Peyer's patch (tissue), 4 donors: ENCODE results near the gene ARMC2. TPM values are rescaled to one million over a fixed set of nuclear protein-coding genes. Genes with fewer than 3 reads are reported as not detected.

Experiments used
- DNase-seq, 3 donors: peaks; one replicate each; pipeline ENCODE4 v3.0.0-alpha.2; 2017 to 2019
- H3K27ac ChIP-seq, 4 donors: fragments of 200-600 bp; sonication (generic); one replicate each; pipeline ENCODE4 v1.5.1; 2016 to 2019
- H3K27me3 ChIP-seq, 2 donors: fragments of 200-600 bp; sonication (generic); one replicate each; pipeline ENCODE4 v1.5.1; 2019
- H3K36me3 ChIP-seq, 3 donors: fragments of 200-600 bp; sonication (generic); one replicate each; pipeline ENCODE4 v1.5.1; 2016 to 2019
- H3K4me1 ChIP-seq, 4 donors: fragments of 200-600 bp; sonication (generic); one replicate each; pipeline ENCODE4 v1.5.1; 2016 to 2019
- H3K4me3 ChIP-seq, 4 donors: fragments of 200-600 bp; sonication (generic); 1 replicate in 3 of 4; 2 replicates in 1 of 4; pipeline ENCODE4 v1.5.1; 2016 to 2019; ENCODE audit warnings: mild to moderate bottlenecking in 1 of 4
- H3K9me3 ChIP-seq, 4 donors: fragments of 200-600 bp; sonication (generic); one replicate each; pipeline ENCODE4 v1.5.1; 2016 to 2019; ENCODE audit warnings: mild to moderate bottlenecking in 1 of 4
- POLR2A ChIP-seq, 2 donors: fragments of 450-650 bp; IDR thresholded peaks; one replicate each; pipeline ENCODE4 v1.5.1; 2017; ENCODE audit warnings: antibody characterized with exemption in 2 of 2, mild to moderate bottlenecking in 2 of 2, moderate library complexity in 2 of 2
- total RNA-seq, 4 donors: library from RNA; depleted of rRNA; stranded (reverse); fragments of >200 nt; gene quantifications; one replicate each; pipeline ENCODE4 v1.1.0, GENCODE V29; 2016
- TF ChIP-seq, protein P1 (sequence below), 6 experiments: fragments of 450-650 bp in 4 of 6; fragments of 200-600 bp in 2 of 6; sonication (generic) in 1 of 6; IDR thresholded peaks; one replicate each; pipeline ENCODE4 v1.5.1; 2017 to 2019; ENCODE audit warnings: antibody characterized with exemption in 6 of 6, mild to moderate bottlenecking in 3 of 6, moderate library complexity in 1 of 6

ARMC2 gene
- total RNA-seq, 4 donors from 2014 or later: 0.53 to 29.7 (median 4.4) TPM

- no peak for TF ChIP-seq POLR2A (IDR thresholded peaks at IDR 0.05)
- TF ChIP-seq, protein P1, sequence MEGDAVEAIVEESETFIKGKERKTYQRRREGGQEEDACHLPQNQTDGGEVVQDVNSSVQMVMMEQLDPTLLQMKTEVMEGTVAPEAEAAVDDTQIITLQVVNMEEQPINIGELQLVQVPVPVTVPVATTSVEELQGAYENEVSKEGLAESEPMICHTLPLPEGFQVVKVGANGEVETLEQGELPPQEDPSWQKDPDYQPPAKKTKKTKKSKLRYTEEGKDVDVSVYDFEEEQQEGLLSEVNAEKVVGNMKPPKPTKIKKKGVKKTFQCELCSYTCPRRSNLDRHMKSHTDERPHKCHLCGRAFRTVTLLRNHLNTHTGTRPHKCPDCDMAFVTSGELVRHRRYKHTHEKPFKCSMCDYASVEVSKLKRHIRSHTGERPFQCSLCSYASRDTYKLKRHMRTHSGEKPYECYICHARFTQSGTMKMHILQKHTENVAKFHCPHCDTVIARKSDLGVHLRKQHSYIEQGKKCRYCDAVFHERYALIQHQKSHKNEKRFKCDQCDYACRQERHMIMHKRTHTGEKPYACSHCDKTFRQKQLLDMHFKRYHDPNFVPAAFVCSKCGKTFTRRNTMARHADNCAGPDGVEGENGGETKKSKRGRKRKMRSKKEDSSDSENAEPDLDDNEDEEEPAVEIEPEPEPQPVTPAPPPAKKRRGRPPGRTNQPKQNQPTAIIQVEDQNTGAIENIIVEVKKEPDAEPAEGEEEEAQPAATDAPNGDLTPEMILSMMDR (IDR thresholded peaks at IDR 0.05): no peak
- no peak overlapping the region for H3K4me3 ChIP-seq
- no peak for DNase-seq
Observed at GRCh38 chr6:108945681-108946159, 97.5 kb downstream of the ARMC2 start.

DNA sequence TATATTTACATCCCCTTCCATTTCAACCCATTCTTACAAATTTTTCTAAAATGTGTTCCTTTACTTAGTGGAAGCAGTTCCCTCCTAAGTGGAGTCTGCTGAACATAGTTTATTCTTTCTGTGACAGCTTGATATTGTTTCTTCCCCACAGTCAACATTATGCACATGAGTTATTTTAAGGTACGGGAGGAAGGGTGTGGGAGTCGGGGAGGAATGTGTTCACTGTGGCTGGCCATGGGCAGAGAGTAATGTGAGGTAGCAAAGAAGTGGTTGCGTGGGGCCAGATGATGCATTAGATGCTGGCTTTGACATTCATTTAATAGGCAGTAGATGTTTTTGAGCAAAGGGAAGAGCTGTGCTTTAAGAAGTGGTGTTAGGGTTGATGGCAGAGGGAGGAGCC is 98.5 kb downstream of the ARMC2 start:
- Histone ChIP-seq H3K27ac (peak overlapping the region in 2 of 4 donors; percentile 81 to 84), H3K36me3 (no peaks in the 10 kb centered on the region), H3K9me3 (no peaks in the 10 kb centered on the region), H3K4me1 (peaks cover 0 to 26% (median 0%) of the 10 kb centered on the region in 4 donors), H3K27me3 (no peaks in the 10 kb centered on the region), H3K4me3 (no peak overlapping the region)
- no peak for TF ChIP-seq POLR2A (IDR thresholded peaks at IDR 0.05)
- TF ChIP-seq, protein P1 (IDR thresholded peaks at IDR 0.05): no peak
- DNase-seq: no peak

More at GRCh38 chr6:108945681-108946159, 97.5 kb downstream of the ARMC2 start:
- Histone ChIP-seq H3K9me3 (no peaks in the 10 kb centered on the region), H3K27me3 (no peaks in the 10 kb centered on the region), H3K27ac (peak overlapping the region; percentile 47 to 84 (median 66)), H3K4me1 (peaks cover 0 to 21% (median 0%) of the 10 kb centered on the region in 4 donors), H3K36me3 (no peaks in the 10 kb centered on the region)

- H3K9me3 ChIP-seq: no peaks in the 10 kb centered on the region
- no peaks in the 10 kb centered on the region for H3K27me3 ChIP-seq
- no peak for DNase-seq
- H3K4me3 ChIP-seq: no peak overlapping the region
- peaks cover 0 to 32% (median 0%) of the 10 kb centered on the region in 4 donors for H3K4me1 ChIP-seq
- no peak for TF ChIP-seq POLR2A (IDR thresholded peaks at IDR 0.05)
- TF ChIP-seq, protein P1 (IDR thresholded peaks at IDR 0.05): no peak
- H3K27ac ChIP-seq: peak overlapping the region in 2 of 4 donors; percentile 81 to 84
- H3K36me3 ChIP-seq: no peaks in the 10 kb centered on the region
Observed at GRCh38 chr6:108947114-108947854, 99.1 kb downstream of the ARMC2 start.

DNA sequence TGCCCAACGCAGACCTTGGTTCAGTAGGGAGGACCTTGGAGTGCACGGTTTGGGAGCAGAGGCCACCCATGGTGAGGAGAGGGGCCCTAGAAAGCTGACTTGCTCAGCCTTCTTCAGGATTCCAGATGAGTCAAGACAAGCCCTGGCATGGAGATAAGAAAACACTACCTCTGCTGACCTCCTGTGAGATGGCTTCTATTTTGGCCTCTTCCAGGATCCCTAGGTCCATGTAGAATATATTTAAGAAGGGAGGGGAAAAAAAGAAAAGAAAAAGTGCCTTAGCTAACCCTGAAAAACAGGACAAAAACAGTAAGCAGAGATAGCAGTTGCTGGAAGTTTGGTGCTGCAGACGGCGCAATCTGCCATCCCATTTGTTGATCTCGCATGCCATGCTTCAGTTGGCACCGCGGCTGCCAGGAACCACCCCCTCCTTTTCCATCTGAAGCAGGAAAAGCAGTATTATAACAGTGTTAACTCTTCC is 100.0 kb downstream of the ARMC2 start:
- no peak for TF ChIP-seq POLR2A (IDR thresholded peaks at IDR 0.05)
- TF ChIP-seq, protein P1 (IDR thresholded peaks at IDR 0.05): no peak
- H3K4me3 ChIP-seq: no peak overlapping the region
- H3K9me3 ChIP-seq: no peaks in the 10 kb centered on the region
- no peaks in the 10 kb centered on the region for H3K36me3 ChIP-seq
- H3K4me1 ChIP-seq: peaks cover 0 to 35% (median 0%) of the 10 kb centered on the region in 4 donors
- H3K27ac ChIP-seq: peak overlapping the region in 2 of 4 donors; percentile 3 to 84
- no peak for DNase-seq
- no peaks in the 10 kb centered on the region for H3K27me3 ChIP-seq

DNA sequence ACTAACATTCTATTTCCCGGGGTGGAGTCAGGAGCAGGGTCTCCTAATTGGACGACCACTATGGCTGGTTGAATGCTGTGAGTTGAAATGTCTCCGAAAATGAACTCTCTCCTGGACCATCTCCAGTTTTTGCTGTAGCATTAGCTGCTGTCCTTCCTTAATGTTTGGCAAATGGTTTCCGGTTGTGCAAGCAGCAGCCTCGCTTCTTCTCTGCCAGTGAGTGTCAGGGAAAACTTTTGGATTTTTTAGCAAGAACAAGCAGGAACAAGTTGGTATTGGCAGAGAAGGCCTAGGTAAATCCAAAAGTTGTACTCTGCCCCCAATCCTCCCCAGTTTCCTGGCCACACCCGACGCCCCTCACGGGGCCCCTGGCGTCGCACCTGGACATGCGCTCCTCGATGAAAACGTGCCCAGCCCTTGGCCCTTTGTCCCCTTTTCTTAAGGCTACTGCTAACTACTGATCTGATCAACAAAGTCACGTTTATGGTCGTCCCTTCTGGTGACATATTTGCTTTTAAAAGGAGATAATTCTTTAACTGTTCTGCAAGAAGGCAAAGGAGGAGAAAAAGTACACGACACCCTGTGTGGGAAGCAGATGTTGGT is 103.2 kb downstream of the ARMC2 start:
- peaks cover 0 to 27% (median 0%) of the 10 kb centered on the region in 4 donors for H3K4me1 ChIP-seq
- H3K27ac ChIP-seq: peak overlapping the region in 2 of 4 donors; percentile 3 to 31
- no peaks in the 10 kb centered on the region for H3K27me3 ChIP-seq
- no peak for DNase-seq
- no peaks in the 10 kb centered on the region for H3K36me3 ChIP-seq
- no peak for TF ChIP-seq POLR2A (IDR thresholded peaks at IDR 0.05)
- TF ChIP-seq, protein P1 (IDR thresholded peaks at IDR 0.05): no peak
- H3K9me3 ChIP-seq: no peaks in the 10 kb centered on the region
- no peak overlapping the region for H3K4me3 ChIP-seq
